Kidney glomerular epithelial cell (primary cell): ENCODE data around the gene LUC7L.
"Not testable (repeated sequence)": the region's sequence is repeated elsewhere in the genome, so short reads cannot be mapped to it uniquely, and the experiment has no call there.

ENCODE experiments used
- DNase-seq: peaks from one replicate; lab custom pipeline; 2025; lab: John Stamatoyannopoulos, UW

LUC7L gene

DNA sequence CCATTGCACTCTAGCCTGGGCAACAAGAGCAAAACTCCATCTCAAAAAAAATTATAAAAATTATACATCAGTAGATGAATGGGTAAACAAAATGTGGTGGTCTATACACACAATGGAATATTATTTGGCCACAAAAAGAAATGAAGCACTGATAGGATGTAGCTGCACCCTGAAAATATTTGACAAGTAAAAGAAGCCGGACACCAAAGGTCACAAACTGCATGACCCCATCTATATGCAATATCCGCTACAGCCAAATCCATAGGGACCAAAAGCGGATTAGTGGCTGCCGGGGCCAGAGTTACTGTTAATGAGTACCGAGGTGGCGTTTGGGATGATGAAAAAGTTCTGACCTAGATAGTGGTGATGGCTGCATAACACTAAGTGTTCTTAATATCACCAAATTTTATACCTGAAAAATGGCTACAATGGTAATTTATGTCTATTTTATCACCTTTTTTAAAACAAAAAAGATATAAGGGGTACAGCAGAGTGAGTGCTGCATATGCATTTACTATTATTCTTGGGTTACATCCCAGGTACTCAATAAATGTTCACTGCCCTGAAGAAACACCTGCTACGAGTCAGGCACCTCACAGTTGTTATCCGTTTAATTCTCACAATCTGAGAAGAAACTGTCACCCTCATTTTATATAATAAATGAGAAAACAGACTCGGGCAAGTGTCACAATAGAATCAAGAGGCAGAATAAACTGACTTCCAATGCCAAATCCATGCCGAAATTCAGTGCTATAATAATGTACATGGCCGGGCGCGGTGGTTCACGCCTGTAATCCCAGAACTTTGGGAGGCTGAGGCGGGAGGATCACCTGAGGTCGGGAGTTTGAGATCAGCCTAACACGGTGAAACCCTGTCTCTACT lies 49.8 kb downstream of the LUC7L start:
- no peak for DNase-seq

DNA sequence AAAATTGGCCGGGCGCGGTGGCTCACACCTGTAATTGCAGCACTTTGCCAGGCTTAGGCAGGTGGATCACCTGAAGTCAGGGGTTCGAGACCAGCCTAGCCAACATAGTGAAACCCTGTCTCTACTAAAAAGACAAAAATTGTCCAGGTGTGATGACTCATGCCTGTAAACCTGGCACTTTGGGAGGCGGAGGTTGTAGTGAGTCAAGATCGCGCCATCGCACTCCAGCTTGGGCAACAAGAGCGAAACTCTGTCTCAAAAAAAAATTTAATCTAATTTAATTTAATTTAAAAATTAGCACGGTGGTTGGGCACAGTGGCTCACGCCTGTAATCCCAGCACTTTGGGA lies 50.6 kb downstream of the LUC7L start:
- DNase-seq = no peak

DNA sequence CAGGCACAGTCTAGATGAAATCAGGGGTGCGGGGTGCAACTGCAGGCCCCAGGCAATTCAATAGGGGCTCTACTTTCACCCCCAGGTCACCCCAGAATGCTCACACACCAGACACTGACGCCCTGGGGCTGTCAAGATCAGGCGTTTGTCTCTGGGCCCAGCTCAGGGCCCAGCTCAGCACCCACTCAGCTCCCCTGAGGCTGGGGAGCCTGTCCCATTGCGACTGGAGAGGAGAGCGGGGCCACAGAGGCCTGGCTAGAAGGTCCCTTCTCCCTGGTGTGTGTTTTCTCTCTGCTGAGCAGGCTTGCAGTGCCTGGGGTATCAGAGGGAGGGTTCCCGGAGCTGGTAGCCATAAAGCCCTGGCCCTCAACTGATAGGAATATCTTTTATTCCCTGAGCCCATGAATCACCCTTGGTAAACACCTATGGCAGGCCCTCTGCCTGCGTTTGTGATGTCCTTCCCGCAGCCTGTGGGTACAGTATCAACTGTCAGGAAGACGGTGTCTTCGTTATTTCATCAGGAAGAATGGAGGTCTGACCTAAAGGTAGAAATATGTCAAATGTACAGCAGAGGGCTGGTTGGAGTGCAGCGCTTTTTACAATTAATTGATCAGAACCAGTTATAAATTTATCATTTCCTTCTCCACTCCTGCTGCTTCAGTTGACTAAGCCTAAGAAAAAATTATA lies 51.1 kb downstream of the LUC7L start:
- DNase-seq = no peak

DNA sequence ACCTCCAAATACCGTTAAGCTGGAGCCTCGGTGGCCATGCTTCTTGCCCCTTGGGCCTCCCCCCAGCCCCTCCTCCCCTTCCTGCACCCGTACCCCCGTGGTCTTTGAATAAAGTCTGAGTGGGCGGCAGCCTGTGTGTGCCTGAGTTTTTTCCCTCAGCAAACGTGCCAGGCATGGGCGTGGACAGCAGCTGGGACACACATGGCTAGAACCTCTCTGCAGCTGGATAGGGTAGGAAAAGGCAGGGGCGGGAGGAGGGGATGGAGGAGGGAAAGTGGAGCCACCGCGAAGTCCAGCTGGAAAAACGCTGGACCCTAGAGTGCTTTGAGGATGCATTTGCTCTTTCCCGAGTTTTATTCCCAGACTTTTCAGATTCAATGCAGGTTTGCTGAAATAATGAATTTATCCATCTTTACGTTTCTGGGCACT lies 51.8 kb downstream of the LUC7L start:
- DNase-seq = no peak

DNA sequence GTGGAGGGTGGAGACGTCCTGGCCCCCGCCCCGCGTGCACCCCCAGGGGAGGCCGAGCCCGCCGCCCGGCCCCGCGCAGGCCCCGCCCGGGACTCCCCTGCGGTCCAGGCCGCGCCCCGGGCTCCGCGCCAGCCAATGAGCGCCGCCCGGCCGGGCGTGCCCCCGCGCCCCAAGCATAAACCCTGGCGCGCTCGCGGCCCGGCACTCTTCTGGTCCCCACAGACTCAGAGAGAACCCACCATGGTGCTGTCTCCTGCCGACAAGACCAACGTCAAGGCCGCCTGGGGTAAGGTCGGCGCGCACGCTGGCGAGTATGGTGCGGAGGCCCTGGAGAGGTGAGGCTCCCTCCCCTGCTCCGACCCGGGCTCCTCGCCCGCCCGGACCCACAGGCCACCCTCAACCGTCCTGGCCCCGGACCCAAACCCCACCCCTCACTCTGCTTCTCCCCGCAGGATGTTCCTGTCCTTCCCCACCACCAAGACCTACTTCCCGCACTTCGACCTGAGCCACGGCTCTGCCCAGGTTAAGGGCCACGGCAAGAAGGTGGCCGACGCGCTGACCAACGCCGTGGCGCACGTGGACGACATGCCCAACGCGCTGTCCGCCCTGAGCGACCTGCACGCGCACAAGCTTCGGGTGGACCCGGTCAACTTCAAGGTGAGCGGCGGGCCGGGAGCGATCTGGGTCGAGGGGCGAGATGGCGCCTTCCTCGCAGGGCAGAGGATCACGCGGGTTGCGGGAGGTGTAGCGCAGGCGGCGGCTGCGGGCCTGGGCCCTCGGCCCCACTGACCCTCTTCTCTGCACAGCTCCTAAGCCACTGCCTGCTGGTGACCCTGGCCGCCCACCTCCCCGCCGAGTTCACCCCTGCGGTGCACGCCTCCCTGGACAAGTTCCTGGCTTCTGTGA lies 52.5 kb downstream of the LUC7L start, which contains the start of gene HBA1:
Gene HBA1 (plus strand): TSS at position 204 of the 906 bp plus-strand sequence. CDS start 37 bp downstream, at position 241.
- not testable (repeated sequence) for DNase-seq

DNA sequence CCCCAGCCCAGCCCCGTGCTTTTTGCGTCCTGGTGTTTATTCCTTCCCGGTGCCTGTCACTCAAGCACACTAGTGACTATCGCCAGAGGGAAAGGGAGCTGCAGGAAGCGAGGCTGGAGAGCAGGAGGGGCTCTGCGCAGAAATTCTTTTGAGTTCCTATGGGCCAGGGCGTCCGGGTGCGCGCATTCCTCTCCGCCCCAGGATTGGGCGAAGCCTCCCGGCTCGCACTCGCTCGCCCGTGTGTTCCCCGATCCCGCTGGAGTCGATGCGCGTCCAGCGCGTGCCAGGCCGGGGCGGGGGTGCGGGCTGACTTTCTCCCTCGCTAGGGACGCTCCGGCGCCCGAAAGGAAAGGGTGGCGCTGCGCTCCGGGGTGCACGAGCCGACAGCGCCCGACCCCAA lies 53.2 kb downstream of the LUC7L start:
- not testable (repeated sequence) for DNase-seq

DNA sequence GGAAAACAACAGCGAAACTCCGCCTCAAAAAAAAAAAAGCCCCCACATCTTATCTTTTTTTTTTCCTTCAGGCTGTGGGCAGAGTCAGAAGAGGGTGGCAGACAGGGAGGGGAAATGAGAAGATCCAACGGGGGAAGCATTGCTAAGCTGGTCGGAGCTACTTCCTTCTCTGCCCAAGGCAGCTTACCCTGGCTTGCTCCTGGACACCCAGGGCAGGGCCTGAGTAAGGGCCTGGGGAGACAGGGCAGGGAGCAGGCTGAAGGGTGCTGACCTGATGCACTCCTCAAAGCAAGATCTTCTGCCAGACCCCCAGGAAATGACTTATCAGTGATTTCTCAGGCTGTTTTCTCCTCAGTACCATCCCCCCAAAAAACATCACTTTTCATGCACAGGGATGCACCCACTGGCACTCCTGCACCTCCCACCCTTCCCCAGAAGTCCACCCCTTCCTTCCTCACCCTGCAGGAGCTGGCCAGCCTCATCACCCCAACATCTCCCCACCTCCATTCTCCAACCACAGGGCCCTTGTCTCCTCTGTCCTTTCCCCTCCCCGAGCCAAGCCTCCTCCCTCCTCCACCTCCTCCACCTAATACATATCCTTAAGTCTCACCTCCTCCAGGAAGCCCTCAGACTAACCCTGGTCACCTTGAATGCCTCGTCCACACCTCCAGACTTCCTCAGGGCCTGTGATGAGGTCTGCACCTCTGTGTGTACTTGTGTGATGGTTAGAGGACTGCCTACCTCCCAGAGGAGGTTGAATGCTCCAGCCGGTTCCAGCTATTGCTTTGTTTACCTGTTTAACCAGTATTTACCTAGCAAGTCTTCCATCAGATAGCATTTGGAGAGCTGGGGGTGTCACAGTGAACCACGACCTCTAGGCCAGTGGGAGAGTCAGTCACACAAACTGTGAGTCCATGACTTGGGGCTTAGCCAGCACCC lies 54.0 kb downstream of the LUC7L start:
- no peak for DNase-seq

DNA sequence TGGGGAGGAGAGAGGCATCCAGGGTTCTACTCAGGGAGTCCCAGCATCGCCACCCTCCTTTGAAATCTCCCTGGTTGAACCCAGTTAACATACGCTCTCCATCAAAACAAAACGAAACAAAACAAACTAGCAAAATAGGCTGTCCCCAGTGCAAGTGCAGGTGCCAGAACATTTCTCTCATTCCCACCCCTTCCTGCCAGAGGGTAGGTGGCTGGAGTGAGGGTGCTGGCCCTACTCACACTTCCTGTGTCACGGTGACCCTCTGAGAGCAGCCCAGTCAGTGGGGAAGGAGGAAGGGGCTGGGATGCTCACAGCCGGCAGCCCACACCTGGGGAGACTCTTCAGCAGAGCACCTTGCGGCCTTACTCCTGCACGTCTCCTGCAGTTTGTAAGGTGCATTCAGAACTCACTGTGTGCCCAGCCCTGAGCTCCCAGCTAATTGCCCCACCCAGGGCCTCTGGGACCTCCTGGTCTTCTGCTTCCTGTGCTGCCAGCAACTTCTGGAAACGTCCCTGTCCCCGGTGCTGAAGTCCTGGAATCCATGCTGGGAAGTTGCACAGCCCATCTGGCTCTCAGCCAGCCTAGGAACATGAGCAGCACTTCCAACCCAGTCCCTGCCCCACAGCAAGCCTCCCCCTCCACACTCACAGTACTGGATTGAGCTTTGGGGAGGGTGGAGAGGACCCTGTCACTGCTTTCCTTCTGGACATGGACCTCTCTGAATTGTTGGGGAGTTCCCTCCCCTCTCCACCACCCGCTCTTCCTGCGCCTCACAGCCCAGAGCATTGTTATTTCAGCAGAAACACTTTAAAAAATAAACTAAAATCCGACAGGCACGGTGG lies 55.1 kb downstream of the LUC7L start:
- peak; percentile 7 for DNase-seq

DNA sequence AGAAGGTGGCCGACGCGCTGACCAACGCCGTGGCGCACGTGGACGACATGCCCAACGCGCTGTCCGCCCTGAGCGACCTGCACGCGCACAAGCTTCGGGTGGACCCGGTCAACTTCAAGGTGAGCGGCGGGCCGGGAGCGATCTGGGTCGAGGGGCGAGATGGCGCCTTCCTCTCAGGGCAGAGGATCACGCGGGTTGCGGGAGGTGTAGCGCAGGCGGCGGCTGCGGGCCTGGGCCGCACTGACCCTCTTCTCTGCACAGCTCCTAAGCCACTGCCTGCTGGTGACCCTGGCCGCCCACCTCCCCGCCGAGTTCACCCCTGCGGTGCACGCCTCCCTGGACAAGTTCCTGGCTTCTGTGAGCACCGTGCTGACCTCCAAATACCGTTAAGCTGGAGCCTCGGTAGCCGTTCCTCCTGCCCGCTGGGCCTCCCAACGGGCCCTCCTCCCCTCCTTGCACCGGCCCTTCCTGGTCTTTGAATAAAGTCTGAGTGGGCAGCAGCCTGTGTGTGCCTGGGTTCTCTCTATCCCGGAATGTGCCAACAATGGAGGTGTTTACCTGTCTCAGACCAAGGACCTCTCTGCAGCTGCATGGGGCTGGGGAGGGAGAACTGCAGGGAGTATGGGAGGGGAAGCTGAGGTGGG lies 55.9 kb downstream of the LUC7L start:
- not testable (repeated sequence) for DNase-seq

DNA sequence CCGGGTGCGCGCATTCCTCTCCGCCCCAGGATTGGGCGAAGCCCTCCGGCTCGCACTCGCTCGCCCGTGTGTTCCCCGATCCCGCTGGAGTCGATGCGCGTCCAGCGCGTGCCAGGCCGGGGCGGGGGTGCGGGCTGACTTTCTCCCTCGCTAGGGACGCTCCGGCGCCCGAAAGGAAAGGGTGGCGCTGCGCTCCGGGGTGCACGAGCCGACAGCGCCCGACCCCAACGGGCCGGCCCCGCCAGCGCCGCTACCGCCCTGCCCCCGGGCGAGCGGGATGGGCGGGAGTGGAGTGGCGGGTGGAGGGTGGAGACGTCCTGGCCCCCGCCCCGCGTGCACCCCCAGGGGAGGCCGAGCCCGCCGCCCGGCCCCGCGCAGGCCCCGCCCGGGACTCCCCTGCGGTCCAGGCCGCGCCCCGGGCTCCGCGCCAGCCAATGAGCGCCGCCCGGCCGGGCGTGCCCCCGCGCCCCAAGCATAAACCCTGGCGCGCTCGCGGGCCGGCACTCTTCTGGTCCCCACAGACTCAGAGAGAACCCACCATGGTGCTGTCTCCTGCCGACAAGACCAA lies 56.8 kb downstream of the LUC7L start, which contains the start of gene HBA2:
Gene HBA2 (plus strand): TSS at position 503 of the 568 bp plus-strand sequence. CDS start 37 bp downstream, at position 540.
- DNase-seq = not testable (repeated sequence)

DNA sequence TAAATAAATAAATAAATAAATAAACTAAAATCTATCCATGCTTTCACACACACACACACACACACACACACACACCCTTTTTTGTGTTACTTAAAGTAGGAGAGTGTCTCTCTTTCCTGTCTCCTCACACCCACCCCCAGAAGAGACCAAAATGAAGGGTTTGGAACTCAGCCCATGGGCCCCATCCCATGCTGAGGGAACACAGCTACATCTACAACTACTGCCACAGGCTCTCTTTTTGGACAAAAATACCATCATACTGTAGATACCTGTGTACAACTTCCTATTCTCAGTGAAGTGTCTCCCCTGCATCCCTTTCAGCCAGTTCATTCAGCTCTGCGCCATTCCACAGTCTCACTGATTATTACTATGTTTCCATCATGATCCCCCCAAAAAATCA lies 58.5 kb downstream of the LUC7L start:
- DNase-seq = no peak

DNA sequence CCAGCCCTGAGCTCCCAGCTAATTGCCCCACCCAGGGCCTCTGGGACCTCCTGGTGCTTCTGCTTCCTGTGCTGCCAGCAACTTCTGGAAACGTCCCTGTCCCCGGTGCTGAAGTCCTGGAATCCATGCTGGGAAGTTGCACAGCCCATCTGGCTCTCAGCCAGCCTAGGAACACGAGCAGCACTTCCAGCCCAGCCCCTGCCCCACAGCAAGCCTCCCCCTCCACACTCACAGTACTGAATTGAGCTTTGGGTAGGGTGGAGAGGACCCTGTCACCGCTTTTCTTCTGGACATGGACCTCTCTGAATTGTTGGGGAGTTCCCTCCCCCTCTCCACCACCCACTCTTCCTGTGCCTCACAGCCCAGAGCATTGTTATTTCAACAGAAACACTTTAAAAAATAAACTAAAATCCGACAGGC lies 59.2 kb downstream of the LUC7L start:
- DNase-seq = not testable (repeated sequence)

DNA sequence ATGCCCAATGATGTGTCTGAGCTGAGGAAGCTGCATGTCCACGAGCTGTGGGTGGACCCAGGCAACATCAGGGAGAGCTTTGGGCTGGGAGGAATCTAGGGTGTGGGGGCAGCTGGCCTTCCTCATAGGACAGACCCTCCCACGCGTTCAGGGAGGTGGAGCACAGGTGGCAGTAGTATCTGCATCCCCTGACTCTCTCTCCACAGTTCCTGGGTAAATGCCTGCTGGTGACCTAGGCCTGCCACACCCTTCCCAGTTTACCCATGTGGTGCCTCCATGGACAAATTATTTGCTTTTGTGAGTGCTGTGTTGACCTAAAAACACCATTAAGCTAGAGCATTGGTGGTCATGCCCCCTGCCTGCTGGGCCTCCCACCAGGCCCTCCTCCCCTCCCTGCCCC lies 60.2 kb downstream of the LUC7L start:
- DNase-seq = no peak

DNA sequence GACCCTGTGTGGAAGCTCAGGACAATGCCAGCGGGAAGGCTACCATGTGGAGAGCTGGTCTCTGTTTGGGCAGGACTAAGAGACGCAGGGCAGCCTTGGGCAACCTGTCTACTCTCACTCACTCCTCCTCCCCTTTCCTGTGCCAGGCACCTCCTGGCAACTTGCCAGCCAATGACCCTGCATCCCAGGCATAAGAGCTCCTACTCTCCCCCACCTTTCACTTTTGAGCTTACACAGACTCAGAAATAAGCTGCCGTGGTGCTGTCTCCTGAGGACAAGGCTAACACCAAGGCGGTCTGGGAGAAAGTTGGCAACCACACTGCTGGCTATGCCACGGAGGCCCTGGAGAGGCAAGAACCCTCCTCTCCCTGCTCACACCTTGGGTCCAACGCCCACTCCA lies 60.8 kb downstream of the LUC7L start:
- DNase-seq = no peak

DNA sequence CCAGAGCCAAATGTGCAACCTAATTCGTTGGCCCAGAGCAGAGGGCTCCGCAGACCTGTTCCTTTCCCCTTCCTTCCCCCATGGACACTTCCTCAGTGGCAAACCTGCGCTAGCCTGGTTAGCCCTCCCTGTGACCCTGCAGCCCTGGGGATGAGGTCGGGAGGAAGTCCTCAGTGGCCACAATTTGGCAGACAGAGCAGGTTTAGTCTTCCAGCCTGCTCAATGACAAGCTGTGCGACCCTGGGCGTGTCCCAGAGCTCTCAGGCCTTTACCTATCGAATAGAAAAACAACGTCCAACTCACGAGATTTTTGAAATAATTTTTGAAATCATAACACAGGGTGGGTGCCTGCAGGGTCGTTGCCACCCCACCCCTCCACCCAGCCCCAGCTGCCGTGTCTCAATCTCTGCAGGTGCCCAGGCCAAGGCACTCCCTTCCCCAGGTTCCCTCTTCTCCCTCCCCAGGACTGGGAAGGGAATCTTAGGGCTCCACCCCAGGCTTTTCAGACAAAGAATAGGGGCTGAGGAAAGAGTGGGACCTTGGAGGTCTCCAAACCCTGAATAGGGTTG lies 62.0 kb downstream of the LUC7L start:
- no peak for DNase-seq

DNA sequence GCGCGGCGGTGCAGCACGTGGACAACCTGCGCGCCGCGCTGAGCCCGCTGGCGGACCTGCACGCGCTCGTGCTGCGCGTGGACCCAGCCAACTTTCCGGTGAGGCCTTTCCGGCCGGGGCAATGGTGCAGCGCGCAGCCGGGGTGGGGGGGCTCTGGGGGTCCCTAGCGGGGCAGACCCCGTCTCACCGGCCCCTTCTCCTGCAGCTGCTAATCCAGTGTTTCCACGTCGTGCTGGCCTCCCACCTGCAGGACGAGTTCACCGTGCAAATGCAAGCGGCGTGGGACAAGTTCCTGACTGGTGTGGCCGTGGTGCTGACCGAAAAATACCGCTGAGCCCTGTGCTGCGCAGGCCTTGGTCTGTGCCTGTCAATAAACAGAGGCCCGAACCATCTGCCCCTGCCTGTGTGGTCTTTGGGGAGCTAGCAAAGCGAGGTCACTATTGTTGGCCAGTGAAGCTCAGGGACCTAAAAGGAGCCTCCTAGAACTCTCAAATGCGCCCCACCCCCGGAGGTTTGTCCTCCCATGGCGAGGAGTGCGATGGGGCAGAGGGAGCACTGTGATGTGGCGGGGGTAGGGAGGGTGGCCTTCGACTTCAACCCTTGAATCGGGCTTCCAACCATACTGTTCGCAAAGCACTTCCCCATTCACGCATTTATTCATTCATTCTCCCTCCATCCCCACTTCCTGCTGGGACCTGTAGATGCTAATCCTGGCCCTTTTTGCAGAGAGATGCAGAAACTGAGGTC lies 62.7 kb downstream of the LUC7L start:
- DNase-seq = no peak

DNA sequence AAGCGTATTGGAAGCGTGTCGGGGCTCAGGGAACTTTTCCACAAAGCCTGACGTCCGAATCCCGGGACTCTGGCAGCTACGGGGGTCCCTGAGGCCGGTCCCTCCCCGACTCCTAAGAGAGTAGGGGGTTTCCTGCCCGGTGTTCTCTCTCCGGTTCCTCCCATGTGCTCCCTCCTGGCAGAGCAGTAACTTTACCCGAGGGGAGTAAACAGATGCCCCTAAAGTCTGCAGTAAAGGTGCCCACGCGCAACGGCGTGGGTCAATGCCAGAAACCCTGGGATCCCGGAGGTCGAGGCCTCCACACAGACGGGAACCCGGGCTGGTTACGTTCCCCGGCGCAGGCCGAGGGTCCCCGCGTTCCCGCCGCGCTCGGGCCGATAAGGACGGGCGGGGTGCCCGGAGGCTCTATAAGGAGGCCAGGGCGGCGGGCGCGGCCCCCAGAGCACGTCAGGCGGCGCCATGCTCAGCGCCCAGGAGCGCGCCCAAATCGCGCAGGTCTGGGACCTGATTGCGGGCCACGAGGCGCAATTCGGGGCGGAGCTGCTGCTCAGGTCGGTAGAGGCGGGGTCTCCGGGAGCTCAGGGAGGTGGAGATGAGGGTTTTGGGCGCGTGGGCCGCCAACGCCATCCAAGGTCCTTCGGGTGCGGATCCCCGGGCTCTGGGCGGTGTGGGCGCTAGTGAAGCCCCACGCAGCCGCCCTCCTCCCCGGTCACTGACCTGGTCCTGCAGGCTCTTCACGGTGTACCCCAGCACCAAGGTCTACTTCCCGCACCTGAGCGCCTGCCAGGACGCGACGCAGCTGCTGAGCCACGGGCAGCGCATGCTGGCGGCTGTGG lies 63.5 kb downstream of the LUC7L start, which contains the start of gene HBM:
Gene HBM (plus strand): TSS at position 440 of the 836 bp plus-strand sequence. CDS start 20 bp downstream, at position 460.
- DNase-seq = no peak
